ENCODE results near the gene CCL16.

DNA sequence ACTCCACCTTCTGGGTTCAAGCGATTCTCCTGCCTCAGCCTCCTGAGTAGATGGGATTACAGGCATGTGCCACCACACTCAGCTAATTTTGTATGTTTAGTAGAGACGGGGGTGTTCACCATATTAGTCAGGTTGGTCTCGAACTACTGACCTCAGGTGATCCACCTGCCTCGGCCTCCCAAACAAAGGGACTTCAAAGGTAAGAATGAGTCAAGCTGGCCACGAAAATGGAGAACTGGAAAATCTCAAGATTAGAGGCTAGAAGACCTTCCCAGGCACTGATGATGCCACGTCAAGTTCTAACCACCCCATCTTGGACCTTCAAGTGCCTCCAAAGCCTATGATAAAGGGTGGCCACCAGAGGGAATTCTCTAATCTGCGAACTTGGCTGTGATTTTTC, 21.3 kb upstream of the CCL16 start:
- TF ChIP-seq POLR2A (IDR thresholded peaks at IDR 0.05; ENCODE audit: low read length) (no peak), PHF8 (IDR thresholded peaks at IDR 0.05; ENCODE audit: borderline replicate concordance, low read depth) (no peak), RCOR1 (IDR thresholded peaks at IDR 0.05; ENCODE audit: low read depth, low read length) (no peak), JUN (IDR thresholded peaks at IDR 0.05) (no peak), RFX5 (IDR thresholded peaks at IDR 0.05) (no peak), CHD4 (IDR thresholded peaks at IDR 0.05; ENCODE audit: borderline replicate concordance) (no peak), MYC (IDR thresholded peaks at IDR 0.05; ENCODE audit: borderline replicate concordance, low read length) (no peak), KDM5A (IDR thresholded peaks at IDR 0.05) (no peak), RAD21 (conservative IDR thresholded peaks at IDR 0.05 in 1 of 2, IDR thresholded peaks at IDR 0.05 in 1 of 2) (no peak), SMC3 (IDR thresholded peaks at IDR 0.05) (no peak)
- TF ChIP-seq, protein P1, sequence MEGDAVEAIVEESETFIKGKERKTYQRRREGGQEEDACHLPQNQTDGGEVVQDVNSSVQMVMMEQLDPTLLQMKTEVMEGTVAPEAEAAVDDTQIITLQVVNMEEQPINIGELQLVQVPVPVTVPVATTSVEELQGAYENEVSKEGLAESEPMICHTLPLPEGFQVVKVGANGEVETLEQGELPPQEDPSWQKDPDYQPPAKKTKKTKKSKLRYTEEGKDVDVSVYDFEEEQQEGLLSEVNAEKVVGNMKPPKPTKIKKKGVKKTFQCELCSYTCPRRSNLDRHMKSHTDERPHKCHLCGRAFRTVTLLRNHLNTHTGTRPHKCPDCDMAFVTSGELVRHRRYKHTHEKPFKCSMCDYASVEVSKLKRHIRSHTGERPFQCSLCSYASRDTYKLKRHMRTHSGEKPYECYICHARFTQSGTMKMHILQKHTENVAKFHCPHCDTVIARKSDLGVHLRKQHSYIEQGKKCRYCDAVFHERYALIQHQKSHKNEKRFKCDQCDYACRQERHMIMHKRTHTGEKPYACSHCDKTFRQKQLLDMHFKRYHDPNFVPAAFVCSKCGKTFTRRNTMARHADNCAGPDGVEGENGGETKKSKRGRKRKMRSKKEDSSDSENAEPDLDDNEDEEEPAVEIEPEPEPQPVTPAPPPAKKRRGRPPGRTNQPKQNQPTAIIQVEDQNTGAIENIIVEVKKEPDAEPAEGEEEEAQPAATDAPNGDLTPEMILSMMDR (IDR thresholded peaks at IDR 0.05), result no peak
- TF ChIP-seq, protein P2, sequence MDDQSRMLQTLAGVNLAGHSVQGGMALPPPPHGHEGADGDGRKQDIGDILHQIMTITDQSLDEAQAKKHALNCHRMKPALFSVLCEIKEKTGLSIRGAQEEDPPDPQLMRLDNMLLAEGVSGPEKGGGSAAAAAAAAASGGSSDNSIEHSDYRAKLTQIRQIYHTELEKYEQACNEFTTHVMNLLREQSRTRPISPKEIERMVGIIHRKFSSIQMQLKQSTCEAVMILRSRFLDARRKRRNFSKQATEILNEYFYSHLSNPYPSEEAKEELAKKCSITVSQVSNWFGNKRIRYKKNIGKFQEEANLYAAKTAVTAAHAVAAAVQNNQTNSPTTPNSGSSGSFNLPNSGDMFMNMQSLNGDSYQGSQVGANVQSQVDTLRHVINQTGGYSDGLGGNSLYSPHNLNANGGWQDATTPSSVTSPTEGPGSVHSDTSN (IDR thresholded peaks at IDR 0.05), result no peak
- TF ChIP-seq, protein P3, sequence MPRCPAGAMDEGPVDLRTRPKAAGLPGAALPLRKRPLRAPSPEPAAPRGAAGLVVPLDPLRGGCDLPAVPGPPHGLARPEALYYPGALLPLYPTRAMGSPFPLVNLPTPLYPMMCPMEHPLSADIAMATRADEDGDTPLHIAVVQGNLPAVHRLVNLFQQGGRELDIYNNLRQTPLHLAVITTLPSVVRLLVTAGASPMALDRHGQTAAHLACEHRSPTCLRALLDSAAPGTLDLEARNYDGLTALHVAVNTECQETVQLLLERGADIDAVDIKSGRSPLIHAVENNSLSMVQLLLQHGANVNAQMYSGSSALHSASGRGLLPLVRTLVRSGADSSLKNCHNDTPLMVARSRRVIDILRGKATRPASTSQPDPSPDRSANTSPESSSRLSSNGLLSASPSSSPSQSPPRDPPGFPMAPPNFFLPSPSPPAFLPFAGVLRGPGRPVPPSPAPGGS (IDR thresholded peaks at IDR 0.05), result no peak

All from A549 (cell line).